HG02970 (cell line): ENCODE measurements around the gene MEMO1.
"Not testable (repeated sequence)": the region's sequence is repeated elsewhere in the genome, so short reads cannot be mapped to it uniquely, and the experiment has no call there.

Experiments used
- ATAC-seq: cut with Tn5 transposase; IDR thresholded peaks from one replicate; pipeline ENCODE4 v1.9.1; 2021; ENCODE audit warnings: mild to moderate bottlenecking, moderate library complexity, moderate number of reproducible peaks; ENCODE audit not compliant: unreplicated experiment, low FRiP score

MEMO1 gene

DNA sequence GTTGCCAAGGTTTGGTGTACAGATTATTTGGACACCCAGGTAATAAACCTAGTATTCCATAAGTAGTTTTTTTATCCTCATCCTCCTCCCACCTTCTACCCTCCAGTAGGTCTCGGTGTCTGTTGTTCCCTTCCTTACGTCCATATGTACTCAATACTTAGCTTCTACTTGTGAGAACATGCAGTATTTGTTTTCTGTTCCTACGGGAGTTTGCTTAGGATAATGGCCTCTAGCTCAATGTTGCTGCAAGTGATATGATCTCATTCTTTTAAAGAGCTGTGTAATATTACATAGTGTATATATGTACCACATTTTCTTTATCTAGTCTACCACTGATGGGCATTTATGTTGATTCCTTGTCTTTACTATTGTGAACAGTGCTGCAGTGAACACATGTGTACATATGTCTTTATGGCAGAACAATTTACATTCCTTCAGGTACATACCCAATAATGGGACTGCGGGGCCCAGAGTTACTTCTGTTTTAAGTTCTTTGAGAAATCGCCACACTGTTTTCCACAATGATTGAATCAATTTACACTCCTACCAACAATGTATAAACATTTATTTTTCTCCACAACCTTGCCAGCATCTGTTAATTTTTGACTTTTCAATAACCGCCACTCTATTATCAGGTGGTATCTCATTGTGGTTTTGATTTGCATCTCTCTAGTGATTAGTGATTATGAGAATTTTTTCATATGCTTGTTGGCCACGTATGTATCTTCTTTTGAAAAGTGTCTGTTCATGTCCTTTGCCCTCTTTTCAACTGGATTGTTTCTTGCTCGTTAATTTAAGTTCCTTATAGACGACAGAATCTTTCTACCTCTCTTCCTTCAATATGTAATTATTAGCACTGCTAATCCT is 88.0 kb downstream of the MEMO1 start:
- ATAC-seq, result peak; percentile 62

DNA sequence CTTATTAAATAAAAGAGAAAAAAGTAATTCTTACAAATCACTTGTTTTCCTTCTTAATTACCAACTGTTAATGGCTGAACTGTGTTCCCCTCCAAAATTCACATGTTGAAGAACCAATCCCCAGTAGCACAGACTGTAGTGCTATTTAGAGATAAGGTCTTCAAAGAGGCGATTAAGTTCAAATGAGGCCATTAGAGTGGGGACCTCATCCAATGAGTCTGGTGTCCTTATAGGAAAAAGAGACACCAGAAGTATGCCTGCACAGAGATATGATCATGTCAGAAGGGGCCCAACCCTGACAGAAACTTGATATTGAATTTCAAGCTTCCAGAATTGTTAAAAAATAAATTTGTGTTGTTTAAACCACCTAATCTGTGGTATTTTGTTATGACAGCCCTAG is 89.8 kb downstream of the MEMO1 start:
- no peak for ATAC-seq

DNA sequence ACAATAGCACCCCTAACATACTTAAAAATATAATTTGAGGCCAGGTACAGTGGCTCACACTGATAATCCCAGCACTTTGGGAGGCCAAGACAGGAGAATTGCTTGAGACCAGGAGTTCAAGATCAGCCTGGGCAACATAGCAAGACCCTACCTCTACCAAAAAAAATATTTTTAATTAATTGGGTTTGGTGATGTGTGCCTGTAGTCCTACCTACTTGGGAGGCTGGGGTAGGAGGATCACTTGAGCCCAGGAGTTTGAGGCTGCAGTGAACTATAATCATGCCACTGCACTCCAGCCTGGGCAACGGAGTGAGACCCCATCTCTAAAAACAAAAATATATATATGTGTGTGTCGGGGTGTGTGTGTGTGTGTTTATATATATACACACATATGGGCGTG is 91.3 kb downstream of the MEMO1 start:
- ATAC-seq, result no peak

DNA sequence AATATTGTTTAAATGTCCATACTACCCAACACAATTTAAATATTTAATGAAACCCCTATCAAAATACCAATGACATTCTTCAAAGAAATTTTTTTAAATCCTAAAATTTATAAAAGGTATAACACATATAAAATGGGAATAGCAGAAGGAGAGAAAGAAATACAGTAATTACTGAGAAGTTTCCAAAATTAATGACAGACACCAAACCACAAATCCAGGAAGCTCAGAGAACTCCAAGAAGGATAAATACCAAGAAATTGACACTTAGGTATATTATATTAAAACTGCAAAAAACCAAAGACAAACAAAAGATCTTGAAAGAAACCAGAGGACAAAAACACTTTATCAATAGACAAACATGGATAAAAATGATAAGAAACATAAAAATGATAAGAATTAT is 101.1 kb downstream of the MEMO1 start:
- ATAC-seq, result no peak

DNA sequence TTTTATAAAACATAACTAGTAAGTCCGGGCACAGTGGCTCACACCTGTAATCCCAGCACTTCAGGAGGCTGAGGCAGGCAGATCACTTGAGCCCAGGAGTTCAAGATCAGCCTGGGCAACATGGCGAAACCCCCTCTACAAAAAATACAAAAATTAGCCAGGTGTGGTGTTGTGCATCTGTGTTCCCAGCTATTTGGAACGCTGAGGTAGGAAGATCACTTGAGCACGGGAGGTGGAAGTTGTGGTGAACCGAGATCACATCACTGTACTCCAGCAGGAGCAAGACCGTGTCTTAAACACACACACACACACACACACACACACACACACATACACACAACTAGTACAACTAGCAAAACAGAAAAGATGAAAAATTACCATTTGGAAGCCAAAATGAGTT is 103.3 kb downstream of the MEMO1 start:
- ATAC-seq, result not testable (repeated sequence)

DNA sequence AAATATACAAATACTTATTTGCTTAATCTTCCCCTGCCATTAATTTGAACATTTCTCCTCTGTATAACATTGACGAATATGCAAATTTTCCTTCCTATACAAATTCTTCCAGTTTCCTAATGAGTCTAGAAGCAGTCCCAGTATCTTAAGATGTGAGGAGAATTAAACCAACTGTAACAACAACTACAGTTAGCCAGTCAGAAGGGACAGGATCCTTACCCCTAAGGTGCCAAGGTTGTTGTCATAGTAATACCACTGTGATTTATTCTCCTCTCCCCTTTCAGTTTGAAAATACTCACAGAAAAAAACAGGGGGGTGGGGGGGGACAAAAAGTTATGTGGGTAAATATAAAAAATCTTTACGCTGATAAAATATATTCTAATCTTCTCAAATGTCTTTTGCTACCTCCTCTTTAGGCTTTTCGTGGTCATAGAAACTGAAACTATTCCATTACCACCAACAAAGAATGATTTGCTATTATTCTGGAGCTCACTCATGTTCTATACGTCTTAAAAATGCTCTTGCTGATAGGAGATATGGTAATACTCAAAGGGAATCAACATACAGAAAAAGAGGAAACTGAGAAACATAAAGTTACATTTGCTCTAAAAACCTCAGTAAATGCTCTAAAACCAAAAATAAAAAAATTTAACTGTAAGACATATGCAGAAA is 107.6 kb downstream of the MEMO1 start:
- ATAC-seq, result no peak

DNA sequence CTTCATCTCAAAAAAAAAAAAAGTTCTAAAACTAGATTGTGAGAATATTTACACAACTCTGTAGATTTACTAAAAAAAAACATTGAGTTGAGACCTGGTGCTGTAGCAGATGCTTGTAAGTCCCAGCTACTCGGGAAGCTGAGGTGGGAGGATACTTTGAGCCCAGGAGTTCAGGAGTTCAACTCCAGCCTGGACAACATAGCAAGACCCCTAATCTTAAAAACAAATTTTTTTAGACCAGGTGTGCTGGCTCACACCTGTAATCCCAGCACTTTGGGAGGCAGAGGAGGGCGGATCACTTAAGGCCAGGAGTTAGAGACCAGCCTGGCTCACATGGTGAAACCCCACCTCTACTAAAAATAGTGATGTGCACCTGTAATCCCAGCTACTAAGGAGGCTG is 108.9 kb downstream of the MEMO1 start:
- ATAC-seq, result no peak

DNA sequence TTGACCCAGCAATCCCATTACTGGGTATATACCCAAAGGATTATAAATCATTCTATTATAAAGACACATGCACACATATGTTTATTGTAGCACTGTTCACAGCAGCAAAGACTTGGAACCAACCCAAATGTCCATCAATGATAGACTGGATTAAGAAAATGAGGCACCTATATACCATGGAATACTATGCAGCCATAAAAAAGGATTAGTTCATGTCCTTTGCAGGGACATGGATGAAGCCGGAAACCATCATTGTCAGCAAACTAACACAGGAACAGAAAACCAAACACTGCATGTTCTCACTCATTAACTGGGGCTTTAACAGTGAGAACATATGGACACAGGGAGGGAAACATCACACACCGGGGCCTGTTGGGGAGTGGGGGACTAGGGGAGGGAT is 110.7 kb downstream of the MEMO1 start:
- not testable (repeated sequence) for ATAC-seq

DNA sequence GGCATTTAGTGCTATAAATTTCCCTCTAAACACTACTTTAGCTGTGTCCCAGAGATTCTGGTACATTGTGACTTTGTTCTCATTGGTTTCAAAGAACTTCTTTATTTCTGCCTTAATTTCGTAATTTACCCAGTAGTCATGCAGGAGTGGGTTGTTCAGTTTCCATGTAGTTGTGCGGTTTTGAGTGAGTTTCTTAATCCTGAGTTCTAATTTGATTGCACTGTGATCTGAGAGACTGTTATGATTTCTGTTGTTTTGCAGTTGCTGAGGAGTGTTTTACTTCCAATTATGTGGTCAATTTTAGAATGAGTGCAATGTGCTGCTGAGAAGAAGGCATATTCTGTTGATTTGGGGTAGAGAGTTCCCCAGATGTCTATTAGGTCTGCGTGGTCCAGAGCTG is 112.5 kb downstream of the MEMO1 start:
- ATAC-seq, result not testable (repeated sequence)

DNA sequence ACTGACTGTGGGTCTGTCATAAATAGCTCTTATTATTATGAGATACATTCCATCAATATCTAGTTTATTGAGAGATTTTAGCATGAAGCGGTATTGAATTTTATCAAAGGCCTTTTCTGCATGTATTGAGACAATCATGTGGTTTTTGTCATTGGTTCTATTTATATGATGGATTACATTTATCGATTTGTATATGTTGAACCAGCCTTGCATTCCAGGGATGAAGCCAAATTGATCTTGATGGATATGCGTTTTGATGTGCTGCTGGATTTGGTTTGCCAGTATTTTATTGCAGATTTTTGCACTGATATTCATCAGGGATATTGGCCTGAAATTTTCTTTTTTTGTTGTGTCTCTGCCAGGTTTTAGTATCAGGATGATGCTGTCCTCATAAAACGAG is 113.5 kb downstream of the MEMO1 start:
- ATAC-seq, result not testable (repeated sequence)

DNA sequence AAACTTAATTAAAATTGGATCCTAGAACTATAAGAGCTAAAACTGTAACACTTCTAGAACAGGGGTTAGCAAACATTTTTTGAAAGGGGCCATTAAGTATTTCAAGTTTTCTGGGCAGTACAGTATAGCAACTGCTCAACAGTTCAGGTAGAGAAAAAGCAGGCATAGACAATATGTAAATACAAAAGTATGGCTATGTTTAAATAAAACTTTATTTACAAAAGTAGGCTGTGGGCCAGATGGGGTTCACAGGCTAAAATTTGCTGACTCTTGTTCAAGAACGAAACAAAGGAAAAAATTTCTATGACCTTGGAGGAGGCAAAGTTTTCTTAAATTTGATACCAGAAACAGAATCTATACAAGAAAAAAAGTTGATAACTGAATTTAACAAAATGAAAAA is 114.5 kb downstream of the MEMO1 start:
- ATAC-seq, result no peak

DNA sequence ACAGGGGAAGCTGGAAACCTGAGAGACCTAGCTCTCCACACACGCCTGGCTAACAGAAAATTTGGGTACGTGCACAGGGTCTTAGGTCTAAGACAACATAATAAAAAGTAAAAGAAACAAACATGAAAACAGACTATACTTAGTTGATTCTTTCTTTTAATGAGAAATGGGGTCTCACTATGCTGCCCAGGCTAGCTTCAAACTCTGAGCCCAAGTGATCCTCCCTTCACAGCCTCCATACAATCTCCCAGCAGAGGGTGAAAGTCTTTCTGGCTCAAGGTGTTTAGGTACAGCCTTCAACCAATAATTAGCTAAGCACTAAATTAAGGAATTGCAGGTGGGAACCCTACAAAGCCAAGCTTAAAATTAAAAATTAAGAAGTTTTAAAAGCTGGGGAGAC is 116.2 kb downstream of the MEMO1 start:
- ATAC-seq, result no peak

DNA sequence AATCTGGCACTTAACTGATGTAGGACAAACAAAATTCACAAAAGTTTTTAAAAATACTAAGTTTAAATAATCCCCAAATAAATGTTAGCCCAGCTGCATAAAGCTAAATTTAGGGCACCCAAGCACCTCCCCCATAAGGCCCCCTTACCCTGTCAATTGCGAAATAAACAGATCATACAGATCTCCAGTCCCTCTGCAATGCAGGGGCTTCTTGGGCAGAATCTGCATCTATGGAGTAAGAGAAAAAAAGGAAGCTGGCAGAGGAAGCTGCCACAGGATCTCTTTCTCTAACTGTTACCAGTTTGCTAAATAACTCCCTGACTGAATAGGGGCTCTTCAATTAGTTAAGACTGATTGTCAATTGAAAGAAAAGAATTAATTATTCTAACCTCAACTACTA is 117.7 kb downstream of the MEMO1 start:
- no peak for ATAC-seq

DNA sequence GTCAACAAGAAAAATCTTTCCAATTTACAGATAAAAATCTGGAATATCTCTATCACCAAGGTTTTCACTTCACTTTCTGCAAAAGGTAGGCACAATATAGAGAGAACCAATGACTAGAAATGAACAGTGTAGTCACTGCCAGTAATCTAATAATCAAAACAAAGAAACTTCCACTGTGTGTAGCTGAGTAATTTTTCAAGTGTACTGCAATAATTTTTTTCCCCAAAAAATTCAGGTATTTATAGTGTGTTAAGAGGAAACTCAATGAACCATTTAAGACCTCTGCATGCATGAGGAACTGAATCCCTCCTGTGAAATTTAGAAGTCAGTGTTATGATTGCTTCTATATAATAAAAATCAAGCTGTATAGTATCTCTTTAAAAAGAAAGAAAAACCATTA is 121.8 kb downstream of the MEMO1 start:
- no peak for ATAC-seq

DNA sequence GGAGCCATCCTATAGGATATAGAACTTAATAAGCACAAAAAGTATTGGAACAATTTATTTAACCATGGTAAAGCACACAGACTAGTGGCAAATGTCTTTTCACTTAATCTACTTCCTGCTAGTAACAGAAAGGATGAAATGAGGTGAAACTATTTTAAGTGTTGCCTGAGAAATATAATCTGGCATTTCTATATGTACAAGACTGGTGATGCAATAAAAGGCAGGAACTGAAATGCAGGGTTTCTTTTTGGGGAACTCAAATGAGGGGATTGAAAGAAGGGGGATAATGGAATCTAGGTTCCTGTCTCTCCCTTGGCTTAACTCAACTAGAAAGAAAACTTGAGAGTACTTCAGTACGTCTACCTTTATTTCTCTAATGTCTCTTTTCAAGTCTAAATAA is 122.3 kb downstream of the MEMO1 start:
- ATAC-seq, result no peak

DNA sequence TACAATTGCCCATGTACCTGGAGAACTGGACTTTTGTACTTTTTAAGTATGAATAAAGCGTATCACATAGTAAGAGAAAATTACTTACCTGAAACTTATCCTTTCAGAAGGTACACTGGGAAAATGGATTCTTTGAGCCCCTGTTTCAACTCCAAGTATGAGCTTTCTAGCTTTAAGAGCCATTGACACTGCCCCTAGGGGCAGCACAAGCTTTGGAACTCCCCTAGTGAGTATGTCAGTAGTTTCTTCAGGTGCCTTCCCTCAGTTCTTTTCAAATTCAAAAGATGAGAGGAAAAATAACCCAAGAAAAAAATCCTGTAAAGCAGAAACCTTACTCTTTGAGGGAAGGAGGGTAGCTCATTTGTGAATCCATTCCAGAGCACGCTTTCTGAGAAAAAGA is 124.1 kb downstream of the MEMO1 start:
- no peak for ATAC-seq

DNA sequence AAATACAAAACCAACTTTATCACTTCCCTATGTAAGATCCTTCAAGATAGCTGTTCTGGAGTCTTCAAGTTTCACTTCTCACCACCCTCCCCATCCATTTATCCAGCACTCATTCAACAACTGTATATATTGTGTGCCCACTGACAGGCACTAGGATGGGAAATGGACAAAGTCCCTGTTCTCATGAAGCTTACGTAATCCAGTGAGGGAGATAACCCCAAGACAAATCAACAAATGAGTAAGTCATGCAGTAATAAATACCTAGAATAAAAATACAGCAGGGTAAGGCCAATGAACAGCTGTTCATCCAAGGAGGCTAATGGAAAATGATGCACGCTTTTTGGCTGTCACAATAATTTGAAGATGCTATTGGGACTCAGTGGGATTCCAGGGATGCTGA is 133.8 kb downstream of the MEMO1 start:
- no peak for ATAC-seq

DNA sequence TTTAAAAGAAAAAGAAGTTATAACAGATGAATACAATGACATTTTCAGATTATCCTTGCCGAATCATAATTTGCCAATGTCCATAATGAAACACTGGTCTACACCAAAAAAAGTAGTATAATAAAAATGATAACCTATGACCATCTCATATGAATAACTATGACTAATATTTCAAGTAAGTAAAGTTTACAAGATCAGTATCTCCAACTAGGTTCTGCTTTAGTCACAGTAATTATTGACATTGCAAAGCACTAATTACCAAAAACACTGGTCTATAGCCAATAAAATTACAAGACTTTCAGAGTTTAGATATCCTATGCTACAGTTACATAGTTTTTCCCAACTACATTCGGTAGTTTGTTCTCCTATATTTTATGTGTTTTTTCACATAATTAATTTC is 136.7 kb downstream of the MEMO1 start:
- ATAC-seq, result no peak

DNA sequence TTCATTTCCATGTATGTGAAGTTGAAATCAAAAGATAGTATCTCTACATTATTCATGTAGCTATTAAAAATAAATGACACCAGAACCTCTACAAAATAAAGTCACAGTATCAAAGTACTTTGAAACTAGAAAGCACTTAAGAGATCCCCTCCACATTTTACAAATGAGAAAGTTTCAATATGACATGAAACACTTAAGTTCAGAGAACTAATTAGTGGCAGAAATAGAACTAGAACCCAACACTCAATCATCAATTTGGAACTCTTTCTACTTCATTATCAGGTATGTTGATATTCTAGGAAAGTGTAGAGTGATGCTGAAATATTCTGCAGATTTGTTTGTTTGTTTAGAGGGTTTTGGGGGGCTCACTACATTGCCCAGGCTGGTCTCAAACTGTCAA is 145.6 kb downstream of the MEMO1 start:
- no peak for ATAC-seq

DNA sequence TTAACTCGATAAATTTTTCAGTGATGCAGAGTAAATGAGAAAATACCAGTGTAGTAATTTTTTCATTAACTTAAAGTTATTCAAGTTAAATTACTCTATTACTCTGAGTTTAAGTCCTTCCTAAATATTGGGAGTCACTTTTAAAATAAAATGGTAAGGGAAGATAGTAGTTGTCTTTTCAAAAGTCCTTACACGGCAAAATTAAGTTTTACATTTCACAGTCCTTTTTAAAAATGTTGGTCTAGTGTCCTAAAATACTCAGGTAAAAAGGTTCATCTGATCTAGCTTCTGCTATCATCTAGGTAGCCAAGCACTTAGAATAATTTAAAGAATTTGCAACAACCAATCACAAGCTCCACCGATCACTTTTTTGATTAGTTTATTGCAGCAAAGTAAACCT is 146.9 kb downstream of the MEMO1 start:
- no peak for ATAC-seq

DNA sequence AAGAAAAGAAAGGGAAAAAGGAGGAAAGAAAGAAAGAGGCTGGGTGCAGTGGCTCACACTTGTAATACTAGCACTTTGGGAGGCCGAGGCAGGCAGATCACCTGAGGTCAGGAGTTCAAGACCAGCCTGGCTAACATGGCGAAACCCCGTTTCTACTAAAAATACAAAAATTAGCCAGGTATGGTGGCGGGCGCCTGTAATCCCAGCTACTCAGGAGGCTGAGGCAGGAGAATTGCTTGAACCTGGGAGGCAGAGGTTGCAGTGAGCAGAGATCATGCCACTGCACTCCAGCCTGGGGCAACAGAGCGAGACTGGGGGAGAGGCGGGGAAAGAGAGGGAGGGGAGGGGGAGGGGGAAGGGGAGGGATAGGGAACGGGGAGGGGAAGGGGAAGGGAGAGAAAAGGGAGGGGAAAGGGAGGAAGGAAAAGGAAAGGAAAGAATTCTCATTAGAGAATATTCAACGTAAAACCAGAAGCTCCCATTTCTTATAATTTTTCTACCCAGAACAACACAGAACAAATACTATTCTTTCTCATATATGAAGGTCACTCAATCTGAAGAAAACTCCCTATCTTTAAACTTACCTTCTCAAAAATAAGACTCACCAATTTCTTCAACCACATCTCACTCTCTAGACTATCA is 147.7 kb downstream of the MEMO1 start:
- ATAC-seq, result not testable (repeated sequence)

DNA sequence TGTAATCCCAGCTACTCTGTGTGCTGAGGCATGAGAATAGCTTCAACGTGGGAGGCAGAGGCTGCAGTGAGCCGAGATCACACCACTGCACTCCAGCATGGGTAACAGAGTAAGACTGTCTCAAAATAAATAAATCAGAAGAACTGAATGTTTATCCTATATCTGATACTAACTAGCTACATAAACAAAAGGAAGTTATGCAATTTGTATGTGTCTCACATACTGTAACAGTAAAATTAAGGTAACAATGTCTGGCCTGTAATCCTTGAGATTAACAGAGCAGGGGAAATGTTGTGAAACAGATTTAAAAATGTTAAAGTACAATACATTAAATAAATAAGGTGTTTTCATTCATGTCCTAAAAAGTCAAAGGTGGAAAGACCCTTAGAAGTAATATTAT is 150.8 kb downstream of the MEMO1 start:
- ATAC-seq, result no peak
